Measurements from ENCODE around the gene PLOD3.

- TF ChIP-seq CTCF (conservative IDR thresholded peaks at IDR 0.05; ENCODE audit: low read length) (no peak), EZH2phosphoT487 (IDR thresholded peaks at IDR 0.05; ENCODE audit: borderline replicate concordance, low read depth, low read length) (no peak)
Measured at GRCh38 chr7:101241443-101242349, 24.3 kb upstream of the PLOD3 start.
